IPS-15b (cell line): ENCODE data around the gene PAM.

Experiments
- H3K27me3 ChIP-seq: one replicate; pipeline ENCODE4 v1.6.1; 2013; ENCODE audit warnings: low read length; ENCODE audit not compliant: control insufficient read depth, insufficient read depth
- H3K36me3 ChIP-seq: one replicate; pipeline ENCODE4 v1.6.1; 2013; ENCODE audit warnings: low read length; ENCODE audit not compliant: control insufficient read depth, insufficient read depth
- H3K4me1 ChIP-seq: one replicate; pipeline ENCODE4 v1.6.1; 2013; ENCODE audit warnings: mild to moderate bottlenecking, low read length; ENCODE audit not compliant: control insufficient read depth, insufficient read depth
- H3K4me3 ChIP-seq: one replicate; pipeline ENCODE4 v1.5.1; 2013; ENCODE audit warnings: low read depth, low read length
- H3K9ac ChIP-seq: one replicate; pipeline ENCODE4 v1.6.1; 2013; ENCODE audit warnings: low read depth, mild to moderate bottlenecking, low read length
- H3K9me3 ChIP-seq: one replicate; pipeline ENCODE4 v1.6.1; 2013; ENCODE audit warnings: mild to moderate bottlenecking, low read length; ENCODE audit not compliant: control insufficient read depth, insufficient read depth

Gene PAM

GRCh38 chr5:102965653-102966052, 210.5 kb downstream of the PAM start:
- no peaks in the 10 kb centered on the region for H3K4me1 ChIP-seq
- no peaks in the 10 kb centered on the region for H3K9me3 ChIP-seq
- no peak overlapping the region for H3K4me3 ChIP-seq
- no peaks in the 10 kb centered on the region for H3K36me3 ChIP-seq
- H3K9ac ChIP-seq, result no peak overlapping the region
- H3K27me3 ChIP-seq, result no peaks in the 10 kb centered on the region

- H3K36me3 ChIP-seq, result no peaks in the 10 kb centered on the region
- H3K4me1 ChIP-seq, result no peaks in the 10 kb centered on the region
- H3K4me3 ChIP-seq, result no peak overlapping the region
- no peaks in the 10 kb centered on the region for H3K27me3 ChIP-seq
- H3K9me3 ChIP-seq, result no peaks in the 10 kb centered on the region
- H3K9ac ChIP-seq, result no peak overlapping the region
Measured at GRCh38 chr5:102969641-102970040, 214.5 kb downstream of the PAM start.

GRCh38 chr5:102971676-102972293, 216.7 kb downstream of the PAM start:
- no peaks in the 10 kb centered on the region for H3K27me3 ChIP-seq
- H3K9ac ChIP-seq, result no peak overlapping the region
- no peak overlapping the region for H3K4me3 ChIP-seq
- no peaks in the 10 kb centered on the region for H3K36me3 ChIP-seq
- H3K9me3 ChIP-seq, result no peaks in the 10 kb centered on the region
- no peaks in the 10 kb centered on the region for H3K4me1 ChIP-seq

DNA sequence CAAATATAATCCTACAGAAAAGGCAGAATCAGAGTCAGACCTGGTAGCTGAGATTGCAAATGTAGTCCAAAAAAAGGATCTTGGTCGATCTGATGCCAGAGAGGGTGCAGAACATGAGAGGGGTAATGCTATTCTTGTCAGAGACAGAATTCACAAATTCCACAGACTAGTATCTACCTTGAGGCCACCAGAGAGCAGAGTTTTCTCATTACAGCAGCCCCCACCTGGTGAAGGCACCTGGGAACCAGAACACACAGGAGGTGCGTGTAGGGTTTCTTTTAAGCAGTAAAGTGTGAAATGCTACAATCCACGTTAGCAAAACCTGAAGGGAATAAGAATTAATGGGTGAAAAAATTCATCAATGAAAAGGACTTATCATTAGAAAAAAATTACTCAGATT, 219.1 kb downstream of the PAM start:
- no peaks in the 10 kb centered on the region for H3K27me3 ChIP-seq
- no peak overlapping the region for H3K4me3 ChIP-seq
- no peaks in the 10 kb centered on the region for H3K9me3 ChIP-seq
- no peaks in the 10 kb centered on the region for H3K4me1 ChIP-seq
- H3K9ac ChIP-seq, result no peak overlapping the region
- no peaks in the 10 kb centered on the region for H3K36me3 ChIP-seq

GRCh38 chr5:102975045-102975444, 219.9 kb downstream of the PAM start:
- H3K9me3 ChIP-seq, result no peaks in the 10 kb centered on the region

DNA sequence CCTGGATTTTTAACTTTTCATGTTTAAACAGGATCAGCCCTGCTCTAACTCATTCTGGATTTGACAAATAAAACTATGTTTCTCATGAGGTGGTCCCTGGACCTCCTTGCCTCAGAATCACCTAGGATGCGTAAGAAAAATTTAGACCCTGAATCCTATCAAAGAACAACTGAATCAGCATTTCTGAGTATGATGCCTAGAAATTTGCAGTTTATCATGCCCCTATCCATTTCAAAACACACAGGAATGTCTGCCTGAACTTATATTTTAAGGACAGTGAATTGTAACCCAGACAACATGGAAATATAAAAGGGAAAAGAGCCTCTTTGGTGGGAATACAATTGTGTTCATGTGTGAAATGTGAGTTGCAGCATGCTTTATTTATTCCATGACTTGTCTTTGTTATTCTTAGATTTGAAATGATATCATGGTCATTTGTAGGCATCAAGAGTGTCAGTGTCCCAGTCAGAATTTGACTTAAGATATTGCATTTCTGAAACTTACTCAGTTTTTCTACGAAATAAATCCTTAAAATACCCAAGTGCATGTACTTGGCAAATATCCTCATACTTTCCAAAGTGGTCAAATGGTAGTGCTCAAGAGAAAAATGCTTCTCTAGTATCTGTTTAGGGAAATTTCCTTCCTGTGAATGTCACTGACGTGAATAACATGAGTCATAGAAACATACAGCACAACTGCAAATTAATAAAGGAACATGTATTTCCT, 220.5 kb downstream of the PAM start:
- Histone ChIP-seq H3K27me3 (no peaks in the 10 kb centered on the region), H3K36me3 (no peaks in the 10 kb centered on the region), H3K9ac (no peak overlapping the region), H3K9me3 (no peaks in the 10 kb centered on the region), H3K4me3 (no peak overlapping the region), H3K4me1 (no peaks in the 10 kb centered on the region)

More at GRCh38 chr5:102975045-102975444, 219.9 kb downstream of the PAM start:
- no peaks in the 10 kb centered on the region for H3K36me3 ChIP-seq
- no peaks in the 10 kb centered on the region for H3K4me1 ChIP-seq
- H3K27me3 ChIP-seq, result no peaks in the 10 kb centered on the region
- no peak overlapping the region for H3K9ac ChIP-seq
- no peak overlapping the region for H3K4me3 ChIP-seq

DNA sequence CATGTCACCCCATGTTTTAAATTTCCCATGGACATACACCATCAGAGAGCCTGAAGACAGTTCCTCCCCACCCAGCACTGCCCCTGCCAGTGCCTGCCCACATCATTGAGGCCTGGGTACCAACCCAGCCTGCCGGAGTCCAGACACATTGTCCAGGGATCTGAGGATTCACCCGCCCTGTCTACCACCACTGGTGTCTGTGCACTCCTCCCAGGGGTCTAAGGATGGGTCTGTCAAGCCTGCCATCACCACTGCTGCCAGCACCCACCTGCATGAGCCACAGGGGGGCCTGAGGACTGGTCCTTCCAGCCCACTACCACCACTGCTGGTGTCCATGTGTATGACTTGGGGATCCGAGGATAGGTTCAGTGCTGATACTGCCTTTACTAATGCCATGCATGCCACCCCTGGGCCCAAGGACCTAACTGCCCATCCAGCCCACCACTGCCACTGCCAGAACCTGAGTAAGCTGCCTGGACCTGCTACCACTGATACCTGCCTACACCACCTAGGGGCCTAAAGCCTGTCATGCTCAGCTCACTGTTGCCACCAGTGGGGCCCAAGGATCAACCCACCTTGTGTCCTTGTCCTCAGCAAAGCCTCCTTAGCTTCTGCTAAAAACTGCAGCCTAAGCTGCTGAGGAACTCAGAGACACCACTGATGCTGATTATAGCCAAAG, 227.0 kb downstream of the PAM start:
- H3K27me3 ChIP-seq, result no peaks in the 10 kb centered on the region
- no peak overlapping the region for H3K9ac ChIP-seq
- H3K4me3 ChIP-seq, result no peak overlapping the region
- no peaks in the 10 kb centered on the region for H3K4me1 ChIP-seq
- H3K36me3 ChIP-seq, result no peaks in the 10 kb centered on the region
- no peaks in the 10 kb centered on the region for H3K9me3 ChIP-seq

- H3K4me3 ChIP-seq, result no peak overlapping the region
- no peaks in the 10 kb centered on the region for H3K9me3 ChIP-seq
- no peaks in the 10 kb centered on the region for H3K27me3 ChIP-seq
- H3K36me3 ChIP-seq, result no peaks in the 10 kb centered on the region
- H3K9ac ChIP-seq, result no peak overlapping the region
- H3K4me1 ChIP-seq, result no peaks in the 10 kb centered on the region
Measured at GRCh38 chr5:102986074-102986473, 231.0 kb downstream of the PAM start.

DNA sequence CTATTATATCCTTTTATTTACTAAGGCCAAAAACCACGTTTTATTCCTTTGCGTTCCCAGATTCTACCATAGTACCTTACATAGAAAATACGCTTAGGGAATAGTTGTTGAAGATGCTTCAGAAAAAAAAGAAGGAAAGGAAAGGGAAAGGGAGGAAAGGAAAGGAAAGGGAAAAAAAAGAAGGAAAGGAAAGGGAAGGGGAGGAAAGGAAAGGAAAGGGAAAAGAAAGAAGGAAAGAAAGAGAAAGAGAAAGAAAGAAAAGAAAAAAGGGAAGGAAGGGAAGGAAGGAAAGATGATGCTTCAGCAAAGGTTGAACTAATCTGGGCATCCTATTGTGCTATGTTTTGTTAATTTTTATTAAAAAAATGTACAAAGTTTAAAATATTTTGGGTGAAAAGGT, 233.4 kb downstream of the PAM start:
- no peak overlapping the region for H3K9ac ChIP-seq
- no peak overlapping the region for H3K4me3 ChIP-seq
- H3K36me3 ChIP-seq, result no peaks in the 10 kb centered on the region
- no peaks in the 10 kb centered on the region for H3K4me1 ChIP-seq
- H3K27me3 ChIP-seq, result no peaks in the 10 kb centered on the region
- H3K9me3 ChIP-seq, result no peaks in the 10 kb centered on the region

DNA sequence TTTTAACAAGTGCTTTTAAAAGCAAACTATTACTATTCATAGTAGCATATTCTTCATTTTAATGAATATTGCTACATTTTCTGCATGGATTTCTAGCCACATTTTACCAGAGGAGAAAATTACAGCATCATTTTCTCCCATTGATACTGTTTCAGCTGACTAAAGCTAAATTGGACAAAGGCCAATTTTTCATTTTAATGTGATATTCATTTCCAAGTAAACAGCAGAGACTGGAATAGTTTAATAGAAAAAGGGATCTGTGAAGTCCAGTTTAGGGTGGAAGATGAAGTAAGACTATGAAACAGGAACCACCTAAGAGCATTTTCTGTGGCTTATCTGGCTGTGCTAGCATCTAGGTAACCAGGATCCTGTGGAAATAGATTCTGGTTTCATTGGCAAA, 236.7 kb downstream of the PAM start:
- Histone ChIP-seq H3K27me3 (no peaks in the 10 kb centered on the region), H3K9ac (no peak overlapping the region), H3K4me3 (no peak overlapping the region), H3K9me3 (no peaks in the 10 kb centered on the region), H3K36me3 (no peaks in the 10 kb centered on the region), H3K4me1 (no peaks in the 10 kb centered on the region)

- H3K27me3 ChIP-seq, result no peaks in the 10 kb centered on the region
- no peak overlapping the region for H3K4me3 ChIP-seq
- no peak overlapping the region for H3K9ac ChIP-seq
- H3K36me3 ChIP-seq, result no peaks in the 10 kb centered on the region
- H3K4me1 ChIP-seq, result no peaks in the 10 kb centered on the region
- H3K9me3 ChIP-seq, result no peaks in the 10 kb centered on the region
Measured at GRCh38 chr5:102996011-102996575, 241.0 kb downstream of the PAM start.

- Histone ChIP-seq H3K36me3 (no peaks in the 10 kb centered on the region), H3K4me3 (no peak overlapping the region), H3K4me1 (no peaks in the 10 kb centered on the region), H3K9ac (no peak overlapping the region), H3K9me3 (no peaks in the 10 kb centered on the region), H3K27me3 (no peaks in the 10 kb centered on the region)
Measured at GRCh38 chr5:102998224-102998623, 243.1 kb downstream of the PAM start.
